OCI-LY7 (cell line): ENCODE measurements around the gene TMEM196. TPM values are rescaled to one million over a fixed set of nuclear protein-coding genes. Genes with fewer than 3 reads are reported as not detected.

Experiments
- BruUV-seq: library from RNA; stranded (reverse); fragments of 400-500 nt; replicated peaks from 2 replicates; lab custom pipeline; 2021; lab: Mats Ljungman, UMichigan
- CTCF ChIA-PET: fragments of 300-600 bp; sonication (Branson Sonifier 250); formaldehyde crosslinking; loops from one replicate; lab custom pipeline; 2022; ENCODE audit warnings: antibody characterized with exemption; ENCODE audit not compliant: unreplicated experiment; lab: Charles Lee
- POLR2A ChIA-PET: fragments of 300-600 bp; sonication (Branson Sonifier 250); formaldehyde crosslinking; loops from one replicate; lab custom pipeline; 2022; ENCODE audit warnings: antibody characterized with exemption; lab: Charles Lee
- DNase-seq: peaks from one replicate; pipeline ENCODE4 v3.0.0-alpha.2; 2015; ENCODE audit warnings: low spot score
- H2AFZ ChIP-seq: fragments of 200-600 bp; sonication (generic), shearing (Covaris generic); 2 replicates; pipeline ENCODE4 v1.6.1; 2014; ENCODE audit warnings: mild to moderate bottlenecking, antibody characterized with exemption, low read length, moderate library complexity
- H3K27ac ChIP-seq: fragments of 200-600 bp; sonication (generic); 2 replicates; pipeline ENCODE4 v1.5.1; 2014; ENCODE audit warnings: mixed run types, low read depth, mild to moderate bottlenecking, moderate library complexity, low read length, inconsistent platforms; ENCODE audit not compliant: poor library complexity, severe bottlenecking
- H3K36me3 ChIP-seq: fragments of 200-600 bp; sonication (generic); 2 replicates; pipeline ENCODE4 v1.6.1; 2014; ENCODE audit warnings: mild to moderate bottlenecking, antibody characterized with exemption, low read length, moderate library complexity, mixed read lengths; ENCODE audit not compliant: insufficient read depth
- H3K4me1 ChIP-seq: fragments of 200-600 bp; sonication (generic); 2 replicates; pipeline ENCODE4 v1.5.1; 2014; ENCODE audit warnings: mild to moderate bottlenecking, low read length; ENCODE audit not compliant: insufficient read depth, poor library complexity, severe bottlenecking
- H3K4me2 ChIP-seq: fragments of 200-600 bp; sonication (generic); 2 replicates; pipeline ENCODE4 v1.6.1; 2014; ENCODE audit warnings: mild to moderate bottlenecking, low read length
- H3K4me3 ChIP-seq: fragments of 200-600 bp; sonication (generic); 2 replicates; pipeline ENCODE4 v1.5.1; 2014; ENCODE audit warnings: mild to moderate bottlenecking, low read depth, low read length; ENCODE audit not compliant: poor library complexity, severe bottlenecking
- H3K79me2 ChIP-seq: fragments of 200-600 bp; sonication (generic); 2 replicates; pipeline ENCODE4 v1.6.1; 2016; ENCODE audit warnings: low read depth, mild to moderate bottlenecking, low read length, moderate library complexity, mixed read lengths; ENCODE audit not compliant: insufficient read depth
- H3K9me2 ChIP-seq: fragments of 200-600 bp; sonication (generic); 2 replicates; pipeline ENCODE4 v1.6.1; 2016; ENCODE audit warnings: mild to moderate bottlenecking, low read length, mixed read lengths; ENCODE audit not compliant: insufficient read depth
- H3K9me3 ChIP-seq: fragments of 200-600 bp; sonication (generic); 2 replicates; pipeline ENCODE4 v1.6.1; 2014; ENCODE audit warnings: mild to moderate bottlenecking, mixed run types, low read length, mixed read lengths
- H4K20me1 ChIP-seq: fragments of 200-600 bp; sonication (generic); 2 replicates; pipeline ENCODE4 v1.6.1; 2014; ENCODE audit warnings: mild to moderate bottlenecking, antibody characterized with exemption, low read length, moderate library complexity, mixed read lengths; ENCODE audit not compliant: insufficient read depth
- CTCF ChIP-seq: fragments of 200-600 bp; sonication (generic); conservative IDR thresholded peaks from 2 replicates; pipeline ENCODE4 v1.5.1; 2014; ENCODE audit warnings: mild to moderate bottlenecking, antibody characterized with exemption, low read length, moderate library complexity, mixed read lengths
- EZH2phosphoT487 ChIP-seq: fragments of 200-600 bp; sonication (generic); IDR thresholded peaks from 2 replicates; pipeline ENCODE4 v1.6.1; 2018; ENCODE audit warnings: low read depth, borderline replicate concordance, mild to moderate bottlenecking, mixed run types, antibody characterized with exemption, low read length, moderate library complexity, mixed read lengths
- intact Hi-C: fragments of 100-400 bp; cut with micrococcal nuclease; formaldehyde crosslinking; loops from one replicate; pipeline ENCODE4 v1.10.0; 2022; ENCODE audit not compliant: unreplicated experiment
- total RNA-seq, 2 experiments: library from RNA; depleted of rRNA in 1 of 2; stranded (reverse); fragments of >200 nt in 1 of 2; shearing (Covaris generic) in 1 of 2; gene quantifications; 2 replicates each; pipeline ENCODE4 v1.2.3, GENCODE V29; 2014 to 2022

TMEM196 gene
- total RNA-seq, 2 experiments from 2014 or later: not detected

DNA sequence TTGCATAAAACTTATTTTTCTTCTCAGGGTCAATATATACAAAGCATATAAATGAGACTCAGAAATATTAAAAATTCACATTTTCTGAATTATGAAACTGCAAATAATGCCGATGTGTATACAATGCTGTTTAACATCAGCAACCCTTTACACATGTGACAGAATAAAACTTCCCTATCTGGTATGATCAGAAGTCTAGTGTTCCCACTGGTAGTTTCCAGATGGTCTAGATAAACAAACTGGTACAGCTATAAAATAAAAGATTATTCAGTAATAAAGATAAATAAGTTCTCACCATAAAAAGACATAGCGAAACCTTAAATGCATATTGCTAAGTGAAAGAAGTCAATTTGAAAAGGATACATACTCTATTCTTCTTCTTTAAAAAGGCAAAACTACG lies 72.5 kb downstream of the TMEM196 start:
- peaks cover 75% of the 10 kb centered on the region for H3K36me3 ChIP-seq
- H3K79me2 ChIP-seq: peaks cover 23% of the 10 kb centered on the region
- TF ChIP-seq EZH2phosphoT487: no peak
- TF ChIP-seq CTCF: no peak
- BruUV-seq: no TSS peak
- no peaks in the 10 kb centered on the region for H3K9me2 ChIP-seq
- H2AFZ ChIP-seq: no peak overlapping the region
- no peaks in the 10 kb centered on the region for H3K9me3 ChIP-seq
- intact Hi-C loops: no loop called here
- CTCF ChIA-PET: interaction anchor here (2.0 kb wide), 1 partner anchor 13 kb away, joined by 6 read pairs; no protein-coding TSS in a partner anchor
- no peak overlapping the region for H3K4me3 ChIP-seq
- POLR2A ChIA-PET: interaction anchor here (1.5 to 2.8 kb wide), 2 partner anchors 8 to 9 kb away, joined by 3 to 17 read pairs; partner anchors contain the start of gene POLR1F
- peaks cover 7% of the 10 kb centered on the region; the same call in 1 of the 2 replicates for H4K20me1 ChIP-seq
- no peak overlapping the region for H3K27ac ChIP-seq
- no peaks in the 10 kb centered on the region for H3K4me1 ChIP-seq
- no peak for DNase-seq
- no peak overlapping the region for H3K4me2 ChIP-seq

GRCh38 chr7:19698331-19698730 lies 75.1 kb downstream of the TMEM196 start:
- no peak for TF ChIP-seq CTCF
- no peak for TF ChIP-seq EZH2phosphoT487
- DNase-seq: no peak
- BruUV-seq: no TSS peak
- Histone ChIP-seq H2AFZ (no peak overlapping the region), H3K36me3 (peaks cover 64% of the 10 kb centered on the region), H3K79me2 (no peaks in the 10 kb centered on the region; the same call in 1 of the 2 replicates), H4K20me1 (no peaks in the 10 kb centered on the region), H3K9me3 (no peaks in the 10 kb centered on the region), H3K27ac (no peak overlapping the region), H3K9me2 (no peaks in the 10 kb centered on the region), H3K4me3 (no peak overlapping the region), H3K4me2 (no peak overlapping the region), H3K4me1 (no peaks in the 10 kb centered on the region)
- intact Hi-C loops: no loop called here
- ChIA-PET CTCF (no interaction called here), POLR2A (interaction anchor here (0.7 to 2.8 kb wide), 3 partner anchors 10 to 487 kb away, joined by 4 to 17 read pairs (median 4); partner anchors contain the start of gene POLR1F)

- H2AFZ ChIP-seq: no peak overlapping the region
- H3K36me3 ChIP-seq: peaks cover 50% of the 10 kb centered on the region
- no peak for DNase-seq
- no peaks in the 10 kb centered on the region for H3K9me2 ChIP-seq
- no peaks in the 10 kb centered on the region for H3K4me1 ChIP-seq
- intact Hi-C loops: no loop called here
- no peak overlapping the region for H3K27ac ChIP-seq
- CTCF ChIA-PET: no interaction called here
- no peak for TF ChIP-seq EZH2phosphoT487
- TF ChIP-seq CTCF: no peak
- POLR2A ChIA-PET: no interaction called here
- H3K4me3 ChIP-seq: no peak overlapping the region
- no peaks in the 10 kb centered on the region for H4K20me1 ChIP-seq
- H3K4me2 ChIP-seq: no peak overlapping the region
- H3K79me2 ChIP-seq: no peaks in the 10 kb centered on the region
- H3K9me3 ChIP-seq: no peaks in the 10 kb centered on the region
- BruUV-seq: TSS peak; percentile 16
Measured at GRCh38 chr7:19696926-19697325, 76.5 kb downstream of the TMEM196 start.
